T-cell (primary cell): ENCODE measurements around the gene TELO2. TPM values are rescaled to one million over a fixed set of nuclear protein-coding genes. Genes with fewer than 3 reads are reported as not detected.

Experiments used
- ATAC-seq, 4 experiments: fragments of 200-7000 bp in 3 of 4; fragments of 150-1000 bp in 1 of 4; cut with Tn5 transposase; replicated peaks in 1 of 4; 1 replicate in 3 of 4; 2 replicates in 1 of 4; pipeline ENCODE4 v1.10.0; 2021; ENCODE audit warnings: moderate library complexity in 3 of 4, mild to moderate bottlenecking in 2 of 4, moderate number of reproducible peaks in 1 of 4
- CTCF ChIA-PET, 2 donors: fragments of 300-600 bp; sonication (Branson Sonifier 250); formaldehyde crosslinking; loops; one replicate each; lab custom pipeline; 2022; ENCODE audit warnings: antibody characterized with exemption in 2 of 2; lab: Charles Lee
- POLR2A ChIA-PET, 2 donors: fragments of 300-600 bp; sonication (Branson Sonifier 250); formaldehyde crosslinking; loops; one replicate each; lab custom pipeline; 2022; ENCODE audit warnings: antibody characterized with exemption in 2 of 2; lab: Charles Lee
- DNase-seq, 35 experiments: peaks; one replicate each; pipeline versions ENCODE4 v3.0.0 to v3.0.0-alpha.2; 2013 to 2023
- H3K27ac ChIP-seq: one replicate; pipeline ENCODE4 v1.5.1; 2013; ENCODE audit warnings: low read length
- H3K27me3 ChIP-seq, 2 experiments: replicated peaks in 1 of 2; 1 replicate in 1 of 2; 2 replicates in 1 of 2; pipeline versions ENCODE4 v1.6.1 to v1.7.0; 2013; ENCODE audit warnings: low read length in 1 of 2, mixed read lengths in 1 of 2; ENCODE audit not compliant: control insufficient read depth in 2 of 2, insufficient read depth in 2 of 2; ENCODE audit errors: extremely low read depth in 1 of 2
- H3K36me3 ChIP-seq, 2 donors: 1 replicate in 1 of 2; 2 replicates in 1 of 2; pipeline versions ENCODE4 v1.6.1 to v1.7.0; 2013; ENCODE audit warnings: low read length in 1 of 2; ENCODE audit not compliant: control insufficient read depth in 2 of 2, insufficient read depth in 1 of 2; ENCODE audit errors: extremely low read depth in 1 of 2
- H3K4me1 ChIP-seq, 2 experiments: 1 replicate in 1 of 2; 2 replicates in 1 of 2; pipeline versions ENCODE4 v1.6.1 to v1.7.0; 2013; ENCODE audit warnings: low read length in 2 of 2, mixed read lengths in 1 of 2; ENCODE audit not compliant: insufficient read depth in 2 of 2, control insufficient read depth in 1 of 2; ENCODE audit errors: extremely low read depth in 1 of 2
- H3K4me3 ChIP-seq, 2 donors: 1 replicate in 1 of 2; 2 replicates in 1 of 2; pipeline versions ENCODE4 v1.5.1 to v1.7.0; 2013; ENCODE audit warnings: mild to moderate bottlenecking in 2 of 2, low read length in 1 of 2, moderate library complexity in 1 of 2; ENCODE audit not compliant: control insufficient read depth in 1 of 2; ENCODE audit errors: extremely low read depth in 1 of 2
- H3K9me3 ChIP-seq: 2 replicates; pipeline ENCODE4 v1.7.0; 2013
- H3K27ac Mint-ChIP-seq, 2 donors: one replicate each; pipeline ENCODE4 v1.8.0; 2020 to 2021; ENCODE audit warnings: mild to moderate bottlenecking in 2 of 2, mixed read lengths in 2 of 2
- H3K27me3 Mint-ChIP-seq, 2 donors: one replicate each; pipeline ENCODE4 v1.8.0; 2021 to 2022; ENCODE audit warnings: mixed read lengths in 2 of 2
- H3K36me3 Mint-ChIP-seq: one replicate; pipeline ENCODE4 v1.8.0; 2021; ENCODE audit warnings: mixed read lengths
- H3K4me1 Mint-ChIP-seq, 3 donors: one replicate each; pipeline ENCODE4 v1.8.0; 2020 to 2022; ENCODE audit warnings: mixed read lengths in 3 of 3, mild to moderate bottlenecking in 1 of 3
- H3K4me3 Mint-ChIP-seq, 3 donors: one replicate each; pipeline ENCODE4 v1.8.0; 2020 to 2022; ENCODE audit warnings: mild to moderate bottlenecking in 3 of 3, mixed read lengths in 3 of 3, moderate library complexity in 3 of 3
- H3K9me3 Mint-ChIP-seq, 3 donors: one replicate each; pipeline ENCODE4 v1.8.0; 2020 to 2022; ENCODE audit warnings: mixed read lengths in 3 of 3
- WGBS: methylation state at CpG from one replicate; pipeline ENCODE4 v1.1.5; 2013; ENCODE audit warnings: missing lambda C conversion rate; ENCODE audit not compliant: insufficient coverage; 5-methylcytosine and 5-hydroxymethylcytosine counted together
- total RNA-seq, 35 experiments: library from RNA in 6 of 35; stranded (reverse) in 6 of 35; fragments of 120-200 nt in 1 of 35; gene quantifications; one replicate each; pipeline versions ENCODE4 v1.2.1 to v1.2.4 and lab custom pipeline; 2013 to 2026

Gene TELO2
- total RNA-seq, 5 donors from 2014 or later (not counting 1 experiment from before 2014, with no cell fraction given) = 36.0 to 73.0 (median 56.1) TPM

- Mint-ChIP-seq H3K27me3 (no peaks in the 10 kb centered on the region), H3K9me3 (no peaks in the 10 kb centered on the region), H3K36me3 (peaks cover 12% of the 10 kb centered on the region), H3K27ac (no peak overlapping the region), H3K4me1 (no peaks in the 10 kb centered on the region), H3K4me3 (no peak overlapping the region)
- Histone ChIP-seq H3K27ac (no peak overlapping the region), H3K9me3 (no peaks in the 10 kb centered on the region), H3K27me3 (no peaks in the 10 kb centered on the region), H3K36me3 (peaks cover 13 to 25% of the 10 kb centered on the region in 2 donors), H3K4me3 (no peak overlapping the region), H3K4me1 (no peaks in the 10 kb centered on the region)
- no peak for ATAC-seq
- ChIA-PET CTCF (no interaction called here), POLR2A (no interaction called here)
- WGBS = 95% methylated on average over 34 of the region's 37 CpGs
- DNase-seq = no peak
Observed at GRCh38 chr16:1506494-1507213, 13.5 kb downstream of the TELO2 start.

- Mint-ChIP-seq H3K27ac (no peak overlapping the region), H3K4me3 (no peak overlapping the region), H3K36me3 (peaks cover 5% of the 10 kb centered on the region), H3K27me3 (no peaks in the 10 kb centered on the region), H3K9me3 (no peaks in the 10 kb centered on the region), H3K4me1 (no peaks in the 10 kb centered on the region)
- no peaks in the 10 kb centered on the region for H3K4me1 ChIP-seq
- CTCF ChIA-PET = no interaction called here
- H3K27ac ChIP-seq = no peak overlapping the region
- WGBS = 96% methylated on average over 17 of the region's 24 CpGs
- POLR2A ChIA-PET = no interaction called here
- peaks cover 9% of the 10 kb centered on the region in 2 donors for H3K36me3 ChIP-seq
- H3K9me3 ChIP-seq = no peaks in the 10 kb centered on the region
- H3K27me3 ChIP-seq = no peaks in the 10 kb centered on the region
- H3K4me3 ChIP-seq = no peak overlapping the region
- DNase-seq = no peak
- ATAC-seq = no peak
Observed at GRCh38 chr16:1508494-1509187, 15.5 kb downstream of the TELO2 start.

- Mint-ChIP-seq H3K9me3 (peaks cover 2 to 3% (median 2%) of the 10 kb centered on the region in 3 donors), H3K27me3 (no peaks in the 10 kb centered on the region), H3K4me1 (no peaks in the 10 kb centered on the region), H3K27ac (no peak overlapping the region), H3K4me3 (no peak overlapping the region), H3K36me3 (peaks cover 4% of the 10 kb centered on the region)
- Histone ChIP-seq H3K27me3 (no peaks in the 10 kb centered on the region), H3K4me3 (no peak overlapping the region), H3K9me3 (no peaks in the 10 kb centered on the region), H3K36me3 (peaks cover 9% of the 10 kb centered on the region in 2 donors), H3K4me1 (no peaks in the 10 kb centered on the region), H3K27ac (no peak overlapping the region)
- WGBS = 92% methylated on average over 42 of the region's 44 CpGs
- ChIA-PET CTCF (no interaction called here), POLR2A (no interaction called here)
- ATAC-seq (no peak), DNase-seq (no peak)
Observed at GRCh38 chr16:1509307-1510221, 16.4 kb downstream of the TELO2 start.

- Mint-ChIP-seq H3K36me3 (peaks cover 8% of the 10 kb centered on the region), H3K9me3 (peaks cover 7% of the 10 kb centered on the region in 3 donors), H3K4me3 (no peak overlapping the region), H3K4me1 (no peaks in the 10 kb centered on the region), H3K27me3 (no peaks in the 10 kb centered on the region), H3K27ac (no peak overlapping the region)
- WGBS = 99% methylated on average over 7 of the region's 10 CpGs
- no peak overlapping the region for H3K4me3 ChIP-seq
- H3K9me3 ChIP-seq = peaks cover 2% of the 10 kb centered on the region
- ChIA-PET CTCF (no interaction called here), POLR2A (no interaction called here)
- DNase-seq (no peak), ATAC-seq (no peak)
- H3K27me3 ChIP-seq = no peaks in the 10 kb centered on the region
- peaks cover 9% of the 10 kb centered on the region in 2 donors for H3K36me3 ChIP-seq
- H3K27ac ChIP-seq = no peak overlapping the region
- H3K4me1 ChIP-seq = no peaks in the 10 kb centered on the region
Observed at GRCh38 chr16:1510272-1510671, 17.1 kb downstream of the TELO2 start.

GRCh38 chr16:1510941-1511351, 17.8 kb downstream of the TELO2 start:
- no peak overlapping the region for H3K4me3 ChIP-seq
- H3K4me1 ChIP-seq = no peaks in the 10 kb centered on the region
- H3K9me3 ChIP-seq = peaks cover 2% of the 10 kb centered on the region
- Mint-ChIP-seq H3K9me3 (peaks cover 7% of the 10 kb centered on the region in 3 donors), H3K27me3 (no peaks in the 10 kb centered on the region), H3K4me1 (no peaks in the 10 kb centered on the region), H3K4me3 (no peak overlapping the region), H3K27ac (no peak overlapping the region), H3K36me3 (peaks cover 8% of the 10 kb centered on the region)
- DNase-seq (no peak), ATAC-seq (no peak)
- H3K27ac ChIP-seq = no peak overlapping the region
- WGBS = 94% methylated on average over 22 of the region's 26 CpGs
- POLR2A ChIA-PET = no interaction called here
- no peaks in the 10 kb centered on the region for H3K27me3 ChIP-seq
- peaks cover 9% of the 10 kb centered on the region in 2 donors for H3K36me3 ChIP-seq
- CTCF ChIA-PET = no interaction called here
